GM18907 (cell line): ENCODE results near the gene AVEN.
"Not testable (repeated sequence)": the region's sequence is repeated elsewhere in the genome, so short reads cannot be mapped to it uniquely, and the experiment has no call there.

ENCODE experiments used
- ATAC-seq: cut with Tn5 transposase; IDR thresholded peaks from one replicate; pipeline ENCODE4 v1.9.1; 2021; ENCODE audit warnings: mild to moderate bottlenecking, moderate library complexity; ENCODE audit not compliant: unreplicated experiment

AVEN gene

DNA sequence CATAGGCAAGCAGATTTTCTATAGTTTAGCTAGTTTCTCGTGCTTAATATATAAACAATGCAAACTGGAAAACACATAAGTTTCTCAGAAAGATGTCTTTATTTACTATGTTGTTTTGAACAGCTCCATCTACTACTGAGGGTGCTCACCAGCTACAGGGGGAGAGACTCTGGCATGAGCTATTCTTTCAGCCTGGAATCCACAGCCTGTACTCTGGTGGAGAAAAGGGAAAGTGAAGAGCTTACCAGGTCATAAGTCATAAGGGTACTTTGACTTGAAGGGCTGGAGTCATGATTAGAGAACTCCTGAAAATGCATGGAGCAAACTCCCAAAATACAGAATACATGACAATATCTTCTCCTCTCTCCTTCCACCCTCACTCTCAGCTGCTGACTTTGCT, 4.4 kb upstream of the AVEN start:
- no peak for ATAC-seq

DNA sequence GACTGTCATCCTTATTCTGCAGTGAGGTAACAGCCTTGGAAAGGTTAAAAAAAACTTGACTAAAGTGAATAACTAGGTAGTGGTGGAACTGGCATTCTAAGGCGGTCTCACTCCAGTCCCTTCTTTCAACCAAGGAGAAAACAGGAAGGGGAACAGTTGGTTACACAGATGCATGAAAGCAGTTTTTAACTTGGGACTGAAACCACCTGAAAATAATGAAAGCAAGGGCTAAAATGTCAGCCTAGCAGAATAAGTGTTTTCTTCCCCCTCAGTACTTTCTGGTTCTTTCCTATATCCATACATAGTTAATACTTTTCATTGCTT, 748 bp upstream of the AVEN start:
- no peak for ATAC-seq

DNA sequence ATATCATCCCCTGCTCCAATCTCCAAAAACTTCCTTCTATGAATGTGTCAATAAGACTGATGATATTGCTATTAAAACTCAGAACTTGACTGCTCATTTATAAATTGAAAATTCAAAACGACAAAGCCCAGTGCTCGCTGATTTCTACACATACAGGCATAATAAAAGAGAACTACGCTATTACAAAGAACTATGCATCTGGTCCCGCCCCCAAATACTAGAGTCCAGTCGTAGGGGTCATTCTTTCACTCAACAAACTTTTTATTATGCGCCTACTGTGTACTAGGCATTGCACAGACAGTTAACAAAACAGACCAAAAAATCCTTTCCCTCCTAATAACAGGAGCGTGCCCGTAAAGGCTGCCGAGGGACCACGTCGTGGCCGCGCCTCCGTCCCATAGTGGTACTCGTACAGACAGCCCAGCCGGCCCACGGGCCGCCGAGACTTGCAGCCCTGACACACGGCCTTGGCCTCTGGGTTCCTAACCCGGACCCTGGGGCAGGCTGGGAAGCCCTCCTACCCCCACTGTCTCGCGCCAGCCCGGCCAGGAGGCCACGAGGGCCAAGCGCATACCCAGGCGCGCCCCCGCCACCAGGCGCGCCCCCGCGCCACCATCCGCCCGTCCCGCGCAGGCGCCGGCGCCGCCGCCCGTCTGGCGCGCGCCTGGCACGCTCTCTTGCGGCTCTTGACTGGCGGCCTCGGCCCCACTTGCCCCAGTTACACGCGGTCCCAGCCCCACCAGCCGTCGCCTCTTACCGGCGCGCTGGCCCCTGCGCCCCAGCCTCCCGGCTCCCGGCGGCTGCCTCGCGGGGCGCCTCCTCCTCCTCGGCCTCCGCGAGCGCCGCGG, 757 bp downstream of the AVEN start:
- peak; percentile 78 for ATAC-seq

DNA sequence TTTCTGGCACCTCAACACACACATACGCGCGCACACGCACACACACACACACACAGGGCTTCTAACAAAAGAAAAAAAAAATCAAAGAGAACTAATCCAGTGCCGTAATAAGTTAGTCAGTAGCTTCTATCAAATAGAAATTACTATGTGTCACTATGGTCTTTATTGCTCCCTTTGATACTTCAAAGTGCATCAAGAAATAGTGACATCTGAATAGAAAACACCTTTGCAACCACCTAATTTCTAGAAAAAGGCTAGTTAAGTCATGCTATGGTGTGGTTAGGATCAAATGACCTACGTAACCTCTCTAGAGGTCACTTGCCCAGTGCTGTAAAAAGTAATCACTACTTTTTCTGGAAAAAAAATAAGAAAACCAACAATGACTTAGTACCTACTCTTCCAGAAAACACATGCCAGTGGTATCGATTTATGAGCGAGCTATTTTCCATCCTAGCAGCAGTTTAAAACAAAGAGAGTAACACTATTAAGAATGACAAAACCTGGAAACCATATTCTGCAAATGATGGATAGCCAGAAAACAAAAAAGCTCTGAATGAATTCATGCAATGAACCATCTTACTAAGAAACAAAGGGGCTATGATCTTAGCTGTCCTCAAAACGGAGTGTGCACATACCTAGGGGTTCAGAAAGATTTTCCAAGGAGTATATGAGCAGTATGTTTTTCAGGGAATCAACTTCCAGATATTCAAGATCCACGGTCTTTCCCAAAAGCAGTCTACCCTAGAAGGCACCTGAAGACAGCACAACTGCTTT, 6.8 kb downstream of the AVEN start:
- ATAC-seq = no peak

DNA sequence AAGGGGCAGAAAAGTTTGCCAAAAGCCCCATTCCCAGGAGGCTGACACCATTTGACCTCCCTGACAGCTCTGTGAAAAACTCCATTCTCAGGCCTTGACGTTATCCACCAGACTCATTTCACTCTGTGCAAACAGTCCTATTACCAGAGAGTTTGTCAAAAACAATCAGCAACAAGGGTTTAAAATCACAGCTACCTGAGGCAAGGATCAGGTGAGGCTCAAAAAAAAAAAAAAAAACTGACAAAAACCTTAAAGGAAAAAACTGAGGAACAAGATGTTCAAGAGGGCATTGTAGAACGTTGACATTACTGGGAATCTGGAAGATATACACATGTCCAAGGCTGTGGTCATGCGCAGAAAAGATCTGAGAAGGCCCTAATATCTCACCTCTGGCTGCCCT, 11.4 kb downstream of the AVEN start:
- no peak for ATAC-seq

DNA sequence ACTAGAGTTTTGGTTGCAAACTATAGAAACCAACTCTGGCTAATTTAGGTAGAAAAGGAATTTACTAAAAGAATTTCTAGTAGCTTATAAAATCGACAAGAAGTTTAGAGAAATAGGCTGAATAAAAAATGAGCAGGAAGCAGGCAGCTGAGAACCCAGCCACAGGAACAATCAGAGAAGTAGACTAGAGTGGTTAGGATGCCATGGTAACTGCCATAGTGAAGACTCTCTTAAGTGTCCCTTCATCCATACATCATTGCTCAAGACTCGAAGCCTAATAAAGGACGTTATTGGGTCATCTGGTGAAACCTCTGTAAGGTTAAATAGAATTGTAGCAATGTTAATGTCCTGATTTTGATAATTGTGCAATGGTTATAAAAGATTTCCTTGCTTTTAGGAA, 13.8 kb downstream of the AVEN start:
- no peak for ATAC-seq

DNA sequence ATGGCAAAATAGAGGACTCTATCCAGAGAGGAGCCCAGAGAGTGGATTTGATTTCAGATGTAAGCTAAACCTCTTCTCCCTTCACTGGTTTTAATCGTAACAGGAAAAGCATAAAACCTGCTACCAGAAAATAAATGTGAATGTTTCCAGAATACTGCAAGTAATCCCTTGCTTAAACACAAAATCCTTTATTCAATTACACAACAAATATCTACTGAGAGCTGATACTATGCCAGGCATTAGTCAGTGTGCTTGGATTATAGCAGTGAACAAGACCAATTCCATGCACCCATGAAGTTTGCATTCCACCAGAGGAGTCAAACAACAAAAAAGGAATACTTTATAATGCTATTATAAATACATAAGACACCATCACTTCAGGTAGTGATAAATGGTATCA, 15.1 kb downstream of the AVEN start:
- ATAC-seq = no peak

DNA sequence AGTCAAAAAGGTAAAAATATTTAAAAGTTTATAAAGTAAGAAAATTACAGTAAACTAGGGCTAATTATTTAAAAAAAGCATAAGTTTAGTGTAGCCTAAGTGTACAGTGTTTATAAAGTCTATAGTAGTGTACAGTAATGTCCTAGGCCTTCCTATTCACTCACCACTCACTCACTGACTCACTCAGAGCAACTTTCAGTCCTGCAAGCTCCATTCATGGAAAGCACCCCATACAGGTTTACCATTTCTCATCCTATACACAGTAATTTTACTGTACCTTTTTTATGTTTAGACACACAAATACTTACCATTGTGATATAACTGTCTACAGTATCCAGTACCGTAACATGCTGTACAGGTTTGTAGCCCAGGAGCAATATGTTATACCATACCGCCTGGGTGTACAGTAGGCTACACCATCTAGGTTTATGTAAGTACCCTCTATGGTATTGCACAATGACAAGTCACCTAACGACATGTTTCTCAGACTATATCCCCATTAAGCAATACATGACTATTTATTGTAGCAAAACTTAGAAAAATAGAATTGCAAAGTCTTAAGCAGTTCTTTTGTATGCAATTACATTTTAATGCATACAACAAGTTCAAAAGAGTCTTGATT, 19.5 kb downstream of the AVEN start:
- ATAC-seq = no peak

DNA sequence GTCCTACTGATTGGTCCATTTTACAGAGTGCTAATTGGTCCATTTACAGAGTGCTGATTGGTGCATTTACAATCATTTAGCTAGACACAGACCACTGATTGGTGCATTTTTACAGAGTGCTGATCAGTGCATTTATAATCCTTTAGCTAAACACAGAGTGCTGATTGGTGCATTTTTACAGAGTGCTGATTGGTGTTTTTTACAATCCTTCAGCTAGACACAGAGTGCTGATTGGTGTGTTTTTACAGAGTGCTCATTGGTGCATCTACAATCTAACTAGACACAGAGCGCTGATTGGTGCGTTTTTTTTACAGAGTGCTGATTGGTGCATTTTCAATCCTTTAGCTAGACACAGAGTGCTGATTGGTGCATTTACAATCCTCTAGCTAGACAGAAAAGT, 20.3 kb downstream of the AVEN start:
- ATAC-seq = not testable (repeated sequence)

DNA sequence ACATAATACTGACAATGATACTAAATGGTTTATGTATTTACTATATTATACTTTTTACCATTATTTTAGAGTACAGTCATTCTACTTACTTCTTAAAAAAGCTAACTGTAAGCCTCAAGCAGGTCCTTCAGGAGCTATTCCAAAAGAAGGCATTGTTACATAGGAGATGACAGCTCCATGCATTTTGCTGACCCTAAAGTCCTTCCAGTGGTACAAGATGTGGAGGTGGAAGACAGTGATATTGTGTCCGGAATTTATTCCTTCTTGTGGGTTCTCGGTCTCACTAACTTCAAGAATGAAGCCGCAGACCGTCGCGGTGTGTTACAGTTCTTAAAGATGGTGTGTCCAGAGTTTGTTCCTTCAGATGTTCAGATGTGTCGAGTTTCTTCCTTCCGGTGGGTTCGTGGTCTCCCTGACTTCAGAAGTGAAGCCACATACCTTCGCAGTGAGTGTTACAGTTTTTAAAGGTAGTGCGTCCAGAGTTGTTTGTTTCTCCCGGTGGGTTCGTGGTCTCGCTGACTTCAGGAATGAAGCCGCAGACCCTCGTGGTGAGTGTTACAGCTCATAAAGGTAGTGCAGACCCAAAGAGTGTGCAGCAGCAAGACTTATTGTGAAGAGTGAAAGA, 20.9 kb downstream of the AVEN start:
- ATAC-seq = no peak

DNA sequence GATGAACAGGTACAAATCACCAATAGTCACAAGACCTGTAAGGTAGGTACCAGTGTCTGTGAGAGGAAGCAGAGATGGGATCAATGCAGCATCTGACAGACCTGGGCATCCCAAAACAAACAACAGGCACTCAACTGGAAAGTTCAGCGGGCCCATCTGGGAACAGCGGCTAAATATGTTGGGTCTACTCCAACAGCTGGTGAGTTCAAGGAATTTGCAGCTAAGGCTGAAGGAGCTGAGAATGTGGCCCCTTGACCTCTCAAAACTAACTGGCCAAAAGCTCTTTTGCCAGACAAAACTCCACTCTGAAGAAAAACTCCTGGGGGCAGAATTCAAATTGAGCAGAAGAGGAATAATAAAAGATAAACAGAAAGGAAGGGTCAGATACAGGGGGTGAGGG, 24.4 kb downstream of the AVEN start:
- ATAC-seq = no peak

DNA sequence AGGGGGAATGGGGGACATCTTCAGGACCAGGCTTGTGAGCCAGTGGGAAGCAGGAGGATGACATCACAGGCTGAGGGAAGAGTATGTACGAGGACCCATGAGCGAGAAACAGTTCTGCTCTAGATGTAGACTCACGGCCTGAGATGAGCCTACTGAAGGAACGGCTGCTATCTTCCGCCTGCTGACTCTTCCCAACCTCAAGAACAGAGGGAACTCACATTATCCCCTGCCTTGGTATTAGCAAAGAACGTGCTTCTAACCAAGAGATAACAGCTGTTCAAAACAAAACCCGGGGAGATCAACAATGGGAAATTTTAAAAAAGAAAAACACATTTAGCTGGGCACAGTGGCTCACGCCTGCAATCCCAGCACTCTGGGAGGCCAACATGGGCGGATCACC, 25.3 kb downstream of the AVEN start:
- no peak for ATAC-seq

DNA sequence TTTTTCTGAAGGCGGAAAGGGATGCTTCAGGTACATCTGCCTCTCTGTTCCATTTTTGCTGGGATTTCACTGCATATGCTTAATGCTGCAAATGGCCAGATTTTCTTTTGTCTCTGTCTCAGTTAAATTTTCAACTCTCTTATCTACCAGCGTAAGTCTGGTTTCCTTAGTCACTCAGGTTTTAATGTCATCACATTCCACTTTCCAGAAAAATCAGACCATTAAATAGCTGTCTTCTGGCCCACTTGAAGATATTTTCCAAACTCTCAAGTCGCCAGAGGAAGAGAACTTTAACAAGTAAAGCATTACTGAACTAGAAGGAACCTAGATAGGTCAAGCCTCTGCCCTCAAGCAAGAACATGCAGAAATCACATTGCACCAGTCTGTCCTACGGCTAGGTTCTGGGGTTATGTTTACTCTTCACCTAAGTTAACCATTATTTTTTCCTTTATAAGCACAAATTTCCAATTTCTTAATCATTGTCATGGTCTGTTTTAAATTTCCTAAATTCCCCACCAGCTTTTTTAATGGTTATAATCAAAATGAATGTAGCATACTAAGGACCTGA, 26.5 kb downstream of the AVEN start:
- no peak for ATAC-seq

DNA sequence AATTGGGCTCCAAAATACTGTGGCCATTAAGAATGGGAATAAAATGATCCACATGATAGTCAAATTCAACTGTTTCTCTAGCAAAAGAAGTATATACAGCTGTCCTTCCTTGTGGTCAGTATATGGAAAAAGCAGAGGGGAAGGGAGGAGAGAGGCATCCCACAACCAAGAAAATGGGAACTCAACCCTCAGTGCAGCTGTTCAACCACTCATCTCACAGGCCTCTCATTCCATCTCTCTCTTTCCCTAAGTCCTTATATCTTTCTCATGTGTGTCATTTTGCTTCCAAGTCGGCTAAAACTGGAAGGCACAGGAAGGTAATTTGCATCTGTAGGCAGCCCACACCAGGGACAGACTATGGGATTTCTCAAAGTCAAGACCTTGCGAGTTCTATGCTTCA, 27.5 kb downstream of the AVEN start:
- no peak for ATAC-seq

DNA sequence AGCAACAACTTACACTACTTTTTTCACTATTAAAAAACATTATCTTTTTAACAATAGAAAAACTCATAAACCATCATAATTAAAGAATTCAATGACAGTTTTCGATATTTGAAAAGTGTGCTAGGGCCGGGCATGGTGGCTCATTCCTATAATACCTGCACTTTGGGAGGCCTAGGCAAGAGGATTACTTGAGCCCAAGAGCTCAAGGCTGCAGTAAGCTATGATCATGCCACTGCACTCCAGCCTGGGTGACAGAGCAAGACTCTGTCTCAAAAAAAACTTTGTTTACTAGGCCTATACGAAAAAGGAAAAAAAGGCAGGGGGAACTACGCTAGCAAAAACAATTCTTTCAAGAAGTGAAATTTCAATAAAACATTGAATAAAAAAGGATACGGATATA, 28.1 kb downstream of the AVEN start:
- no peak for ATAC-seq

DNA sequence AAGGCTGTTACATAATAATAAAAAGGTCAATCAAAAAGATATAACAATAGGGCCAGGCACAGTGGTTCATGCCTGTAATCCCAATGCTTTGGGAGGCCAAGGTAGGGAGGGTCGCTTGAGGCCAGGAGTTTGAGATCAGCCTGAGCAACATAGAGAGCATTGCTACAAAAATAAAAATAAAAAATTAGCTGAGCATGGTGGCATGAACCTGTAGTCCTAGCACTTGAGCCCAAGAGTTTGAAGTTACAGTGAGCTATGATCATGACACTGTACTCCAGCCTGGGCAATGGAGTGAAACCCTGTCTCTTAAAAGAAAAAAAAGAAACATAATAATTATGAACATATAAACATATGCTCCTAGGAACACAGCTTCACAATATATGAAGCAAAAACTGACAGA, 29.3 kb downstream of the AVEN start:
- ATAC-seq = no peak

DNA sequence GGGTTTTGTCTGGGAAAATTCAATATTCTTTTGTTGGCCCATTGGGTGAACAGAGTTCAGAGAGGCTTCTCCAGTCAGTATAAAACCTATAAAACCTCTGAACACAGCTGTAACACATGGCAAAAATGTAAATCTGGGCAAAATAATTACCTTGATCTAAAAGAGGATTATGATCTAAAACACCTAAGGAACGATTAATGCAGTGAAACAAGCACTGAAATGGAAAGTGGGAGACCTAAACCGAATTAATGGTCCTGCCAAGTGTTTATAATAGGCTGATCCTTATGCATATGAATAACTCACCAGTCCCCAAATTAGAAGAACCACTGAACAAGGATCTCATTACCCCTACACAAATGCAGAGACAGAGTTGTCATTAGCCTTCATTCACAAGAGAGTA, 32.6 kb downstream of the AVEN start:
- no peak for ATAC-seq

DNA sequence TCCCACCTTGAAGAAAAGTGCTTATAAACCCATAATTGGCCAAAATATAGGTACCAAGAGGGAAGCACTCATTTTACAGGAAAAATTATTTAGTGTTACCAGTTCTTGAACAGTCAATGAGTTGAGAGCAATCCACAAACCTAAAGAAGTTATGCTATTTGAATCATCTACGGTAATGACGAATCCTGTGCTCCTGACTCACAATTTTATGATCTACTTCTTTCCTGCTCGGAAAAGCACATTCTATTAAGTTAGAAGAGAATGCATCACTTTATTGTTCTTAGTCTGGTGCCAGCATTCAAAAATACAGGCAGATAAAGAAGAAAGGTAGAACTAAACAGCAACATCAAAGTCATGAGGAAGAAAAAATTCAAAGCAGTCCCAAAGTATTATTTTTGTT, 37.5 kb downstream of the AVEN start:
- no peak for ATAC-seq

DNA sequence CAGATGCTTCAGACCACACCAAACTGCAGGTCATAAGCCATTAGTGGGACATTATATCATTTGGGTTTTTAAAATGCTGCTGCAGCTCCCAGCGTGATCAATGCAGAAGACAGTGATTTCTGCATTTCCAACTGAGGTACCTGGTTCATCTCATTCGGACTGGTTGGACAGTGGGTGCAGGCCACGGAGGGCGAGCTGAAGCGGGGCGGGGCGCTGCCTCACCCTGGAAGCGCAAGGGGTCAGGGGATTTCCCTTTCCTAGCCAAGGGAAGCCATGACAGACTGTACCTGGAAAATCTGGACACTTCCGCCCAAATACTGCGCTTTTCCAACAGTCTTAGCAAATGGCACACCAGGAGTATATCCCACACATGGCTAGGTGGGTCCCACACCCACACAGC, 43.3 kb downstream of the AVEN start:
- not testable (repeated sequence) for ATAC-seq

DNA sequence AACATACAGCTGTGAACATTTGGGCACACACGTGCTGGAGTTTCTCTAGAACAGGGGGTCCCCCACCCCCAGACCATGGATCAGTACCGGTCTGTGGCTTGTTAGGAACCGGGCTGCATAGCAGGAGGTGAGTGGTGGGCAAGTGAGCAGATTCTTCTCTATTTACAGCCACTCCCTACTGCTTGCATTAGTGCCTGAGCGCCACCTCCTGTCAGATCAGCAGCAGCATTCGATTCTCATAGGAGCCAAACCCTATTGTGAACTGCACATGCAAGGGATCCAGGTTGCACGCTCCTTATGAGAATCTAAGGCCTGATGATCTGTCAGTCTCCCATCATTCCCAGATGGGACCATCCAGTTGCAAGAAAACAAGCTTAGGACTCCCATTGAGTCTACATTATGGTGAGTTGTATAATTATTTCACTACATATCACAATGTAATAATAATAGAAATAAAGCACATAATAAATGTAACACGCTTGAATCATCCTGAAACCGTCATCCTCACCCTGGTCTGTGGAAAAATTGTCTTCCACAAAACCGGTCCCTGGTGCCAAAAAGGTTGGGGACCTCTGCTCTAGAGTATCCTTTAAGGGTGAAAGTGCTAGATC, 44.9 kb downstream of the AVEN start:
- no peak for ATAC-seq

DNA sequence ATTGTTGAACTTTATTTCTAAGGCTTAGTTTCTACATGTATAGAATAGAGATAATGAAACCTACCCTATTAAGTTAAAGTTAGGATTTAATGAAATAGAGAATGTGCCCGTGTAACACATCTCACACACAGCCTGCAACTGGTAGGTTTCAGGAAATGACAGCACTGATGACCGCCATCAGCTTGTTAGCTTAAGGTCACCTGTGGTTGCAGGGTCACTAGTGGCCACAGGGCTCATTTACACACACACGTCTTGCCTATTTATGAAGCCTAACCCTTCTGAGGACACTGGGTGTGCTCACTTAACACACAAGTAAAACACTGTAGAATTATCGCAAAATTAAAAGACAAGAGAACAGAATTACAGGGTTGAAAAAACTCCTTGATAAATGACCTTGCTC, 50.6 kb downstream of the AVEN start:
- ATAC-seq = no peak
